ENCODE data around the gene ZNF773.

ZNF773 gene

DNA sequence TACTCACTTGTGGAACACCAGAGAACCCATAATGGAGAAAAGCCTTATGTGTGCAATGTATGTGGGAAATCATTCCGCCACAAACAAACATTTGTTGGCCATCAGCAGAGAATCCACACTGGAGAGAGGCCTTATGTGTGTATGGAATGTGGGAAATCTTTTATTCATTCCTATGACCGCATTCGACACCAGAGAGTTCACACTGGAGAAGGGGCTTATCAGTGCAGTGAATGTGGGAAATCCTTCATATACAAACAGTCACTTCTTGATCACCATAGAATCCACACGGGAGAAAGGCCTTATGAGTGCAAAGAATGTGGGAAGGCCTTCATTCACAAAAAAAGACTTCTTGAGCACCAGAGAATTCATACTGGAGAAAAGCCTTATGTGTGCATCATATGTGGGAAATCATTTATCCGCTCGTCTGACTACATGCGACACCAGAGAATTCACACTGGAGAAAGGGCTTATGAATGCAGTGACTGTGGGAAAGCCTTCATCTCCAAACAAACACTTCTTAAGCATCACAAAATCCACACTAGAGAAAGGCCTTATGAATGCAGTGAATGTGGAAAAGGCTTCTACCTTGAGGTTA lies 38.3 kb downstream of the ZNF773 start:
- no peaks in the 10 kb centered on the region for H3K4me1 ChIP-seq
- peaks cover 5% of the 10 kb centered on the region; the same call in 1 of the 2 replicates for H3K9me3 ChIP-seq
- H3K36me3 ChIP-seq, result peaks cover 79% of the 10 kb centered on the region
- no peaks in the 10 kb centered on the region for H3K27me3 ChIP-seq
- H3K4me3 ChIP-seq (ENCODE audit: low read depth, low read length), result no peak overlapping the region
- no peak for DNase-seq
- TF ChIP-seq, protein P1, sequence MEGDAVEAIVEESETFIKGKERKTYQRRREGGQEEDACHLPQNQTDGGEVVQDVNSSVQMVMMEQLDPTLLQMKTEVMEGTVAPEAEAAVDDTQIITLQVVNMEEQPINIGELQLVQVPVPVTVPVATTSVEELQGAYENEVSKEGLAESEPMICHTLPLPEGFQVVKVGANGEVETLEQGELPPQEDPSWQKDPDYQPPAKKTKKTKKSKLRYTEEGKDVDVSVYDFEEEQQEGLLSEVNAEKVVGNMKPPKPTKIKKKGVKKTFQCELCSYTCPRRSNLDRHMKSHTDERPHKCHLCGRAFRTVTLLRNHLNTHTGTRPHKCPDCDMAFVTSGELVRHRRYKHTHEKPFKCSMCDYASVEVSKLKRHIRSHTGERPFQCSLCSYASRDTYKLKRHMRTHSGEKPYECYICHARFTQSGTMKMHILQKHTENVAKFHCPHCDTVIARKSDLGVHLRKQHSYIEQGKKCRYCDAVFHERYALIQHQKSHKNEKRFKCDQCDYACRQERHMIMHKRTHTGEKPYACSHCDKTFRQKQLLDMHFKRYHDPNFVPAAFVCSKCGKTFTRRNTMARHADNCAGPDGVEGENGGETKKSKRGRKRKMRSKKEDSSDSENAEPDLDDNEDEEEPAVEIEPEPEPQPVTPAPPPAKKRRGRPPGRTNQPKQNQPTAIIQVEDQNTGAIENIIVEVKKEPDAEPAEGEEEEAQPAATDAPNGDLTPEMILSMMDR (IDR thresholded peaks at IDR 0.05; ENCODE audit: low read depth, low read length), result no peak

DNA sequence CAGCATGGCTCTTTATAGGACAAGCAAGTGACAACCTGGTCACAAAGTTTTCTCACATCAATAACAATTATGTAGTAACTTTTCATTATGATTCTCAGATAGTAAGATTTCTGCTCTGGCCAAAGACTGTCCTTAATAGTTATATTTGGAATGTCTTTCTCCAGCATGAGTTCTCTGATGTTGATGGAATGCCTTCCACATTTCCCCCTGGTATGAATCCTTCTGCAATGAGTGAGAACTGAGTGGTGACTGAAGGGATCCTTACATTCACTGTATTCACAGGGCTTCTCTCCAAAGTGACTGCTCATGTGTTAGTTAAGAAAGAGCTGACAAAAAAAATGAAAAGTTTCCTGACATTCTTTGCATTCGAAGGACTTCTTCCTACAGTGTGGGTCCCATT lies 46.8 kb downstream of the ZNF773 start:
- Histone ChIP-seq H3K4me3 (ENCODE audit: low read depth, low read length) (no peak overlapping the region), H3K9me3 (peaks cover 4% of the 10 kb centered on the region; the same call in 1 of the 2 replicates), H3K27me3 (no peaks in the 10 kb centered on the region), H3K4me1 (no peaks in the 10 kb centered on the region), H3K36me3 (peaks cover 82% of the 10 kb centered on the region)
- TF ChIP-seq, protein P1 (IDR thresholded peaks at IDR 0.05; ENCODE audit: low read depth, low read length), result no peak
- no peak for DNase-seq

DNA sequence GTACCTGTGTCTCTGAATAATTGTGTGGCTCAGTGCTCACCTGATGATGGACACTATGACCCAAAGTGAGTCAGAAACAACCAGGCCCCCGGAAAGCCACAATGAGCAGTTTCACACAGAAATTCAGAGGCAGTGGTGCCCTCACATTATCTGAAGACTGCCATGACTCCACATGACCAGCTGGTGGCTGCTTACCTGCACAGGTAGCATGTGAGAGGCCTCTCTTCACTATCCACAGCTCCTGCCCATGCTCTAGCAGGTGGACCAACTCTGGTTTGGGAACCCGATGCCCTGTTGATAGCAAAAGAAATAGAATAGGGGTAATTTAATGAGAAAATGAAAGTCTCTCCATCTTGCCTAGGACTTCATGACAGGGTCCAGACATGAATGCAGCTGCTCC lies 52.7 kb downstream of the ZNF773 start:
- Histone ChIP-seq H3K9me3 (no peaks in the 10 kb centered on the region), H3K27me3 (no peaks in the 10 kb centered on the region), H3K36me3 (peaks cover 76% of the 10 kb centered on the region), H3K4me3 (ENCODE audit: low read depth, low read length) (no peak overlapping the region), H3K4me1 (no peaks in the 10 kb centered on the region)
- DNase-seq, result no peak
- TF ChIP-seq, protein P1 (IDR thresholded peaks at IDR 0.05; ENCODE audit: low read depth, low read length), result no peak

DNA sequence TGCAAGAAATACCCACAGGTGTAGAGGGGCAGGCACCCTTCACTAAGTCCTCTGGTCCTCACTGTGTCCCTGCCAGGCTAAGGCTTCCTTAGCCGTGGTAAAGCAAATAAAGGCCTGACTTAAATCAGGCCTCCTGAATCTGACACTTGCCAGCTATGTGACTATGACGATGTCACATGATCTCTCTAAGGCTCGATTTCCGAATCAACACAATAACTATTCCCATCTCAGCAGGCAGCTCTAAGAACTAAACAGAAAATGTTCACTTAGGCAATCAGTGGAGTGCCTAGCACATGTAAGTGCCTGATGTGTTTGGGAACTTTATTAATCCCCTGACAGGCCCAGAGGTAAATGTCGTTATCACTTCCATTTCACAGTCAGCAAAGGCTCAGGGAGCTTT lies 57.9 kb downstream of the ZNF773 start:
- Histone ChIP-seq H3K27me3 (no peaks in the 10 kb centered on the region), H3K4me3 (ENCODE audit: low read depth, low read length) (no peak overlapping the region), H3K9me3 (peaks cover 4% of the 10 kb centered on the region), H3K4me1 (no peaks in the 10 kb centered on the region), H3K36me3 (peaks cover 39% of the 10 kb centered on the region)
- TF ChIP-seq, protein P1 (IDR thresholded peaks at IDR 0.05; ENCODE audit: low read depth, low read length), result no peak
- DNase-seq, result no peak

Data from BE2C (cell line).